Measurements from ENCODE around the gene KRTAP3-2. TPM values are rescaled to one million over a fixed set of nuclear protein-coding genes. Genes with fewer than 3 reads are reported as not detected.

KRTAP3-2 gene
- total RNA-seq, 4 donors from 2014 or later, result not detected

DNA sequence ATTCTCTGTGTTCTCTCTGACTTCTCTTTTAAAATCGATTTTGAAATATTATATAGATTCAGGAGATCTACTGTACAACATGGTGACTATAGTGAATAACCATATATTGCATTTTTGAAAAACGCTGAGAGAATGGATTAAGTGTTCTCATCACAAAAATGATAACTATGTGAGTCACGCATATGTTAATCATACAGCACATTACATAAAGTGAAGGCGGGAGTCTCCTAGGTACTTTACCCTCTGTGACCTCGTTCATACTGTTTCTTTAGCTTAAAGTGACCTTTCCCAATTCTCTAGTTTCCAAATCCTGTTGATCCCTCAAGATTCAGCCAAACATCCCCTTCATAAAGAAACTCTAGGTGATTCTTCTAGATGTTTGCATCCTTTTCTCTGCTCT is 3.1 kb upstream of the KRTAP3-2 start:
- DNase-seq (ENCODE audit: extremely low spot score), result no peak
- 65% methylated on average over 5 of the region's 5 CpGs for WGBS
- H3K4me1 ChIP-seq, result no peaks in the 10 kb centered on the region
- TF ChIP-seq POLR2A (IDR thresholded peaks at IDR 0.05; ENCODE audit: low read depth) (no peak), EP300 (IDR thresholded peaks at IDR 0.05) (no peak), POLR2AphosphoS5 (IDR thresholded peaks at IDR 0.05) (no peak)
- TF ChIP-seq, protein P1, sequence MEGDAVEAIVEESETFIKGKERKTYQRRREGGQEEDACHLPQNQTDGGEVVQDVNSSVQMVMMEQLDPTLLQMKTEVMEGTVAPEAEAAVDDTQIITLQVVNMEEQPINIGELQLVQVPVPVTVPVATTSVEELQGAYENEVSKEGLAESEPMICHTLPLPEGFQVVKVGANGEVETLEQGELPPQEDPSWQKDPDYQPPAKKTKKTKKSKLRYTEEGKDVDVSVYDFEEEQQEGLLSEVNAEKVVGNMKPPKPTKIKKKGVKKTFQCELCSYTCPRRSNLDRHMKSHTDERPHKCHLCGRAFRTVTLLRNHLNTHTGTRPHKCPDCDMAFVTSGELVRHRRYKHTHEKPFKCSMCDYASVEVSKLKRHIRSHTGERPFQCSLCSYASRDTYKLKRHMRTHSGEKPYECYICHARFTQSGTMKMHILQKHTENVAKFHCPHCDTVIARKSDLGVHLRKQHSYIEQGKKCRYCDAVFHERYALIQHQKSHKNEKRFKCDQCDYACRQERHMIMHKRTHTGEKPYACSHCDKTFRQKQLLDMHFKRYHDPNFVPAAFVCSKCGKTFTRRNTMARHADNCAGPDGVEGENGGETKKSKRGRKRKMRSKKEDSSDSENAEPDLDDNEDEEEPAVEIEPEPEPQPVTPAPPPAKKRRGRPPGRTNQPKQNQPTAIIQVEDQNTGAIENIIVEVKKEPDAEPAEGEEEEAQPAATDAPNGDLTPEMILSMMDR (IDR thresholded peaks at IDR 0.05), result no peak
- peaks cover 0 to 7% (median 0%) of the 10 kb centered on the region in 4 donors for H3K27me3 ChIP-seq
- no peaks in the 10 kb centered on the region for H3K9me3 ChIP-seq
- H3K4me3 ChIP-seq, result no peak overlapping the region
- intact Hi-C loops (cut with DNase I), result no loop called here
- no peak overlapping the region for H3K27ac ChIP-seq (replicated peaks in 1 of 4)
- H3K36me3 ChIP-seq, result no peaks in the 10 kb centered on the region

DNA sequence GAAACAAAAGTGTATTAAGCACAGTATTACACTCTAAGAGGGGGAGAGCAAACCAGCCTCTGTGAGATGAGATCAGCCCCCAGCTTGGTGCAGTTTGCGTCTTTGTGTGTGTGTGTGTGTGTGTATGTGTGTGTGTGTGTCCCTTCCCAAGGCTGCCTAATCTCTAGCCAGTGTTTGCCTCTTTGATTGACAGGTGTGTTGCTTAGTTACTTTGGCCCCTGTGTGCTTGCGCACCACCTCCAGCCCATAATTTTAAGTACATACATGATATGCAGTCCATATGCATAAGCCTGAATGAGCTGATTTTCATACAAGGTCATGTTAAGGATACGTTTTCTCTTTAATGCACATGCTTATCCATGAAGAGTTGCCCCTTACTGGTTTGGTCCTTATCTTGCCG is 2.1 kb upstream of the KRTAP3-2 start:
- Histone ChIP-seq H3K27me3 (peaks cover 0 to 12% (median 0%) of the 10 kb centered on the region in 4 donors), H3K36me3 (no peaks in the 10 kb centered on the region), H3K27ac (replicated peaks in 1 of 4) (no peak overlapping the region), H3K4me1 (no peaks in the 10 kb centered on the region), H3K9me3 (no peaks in the 10 kb centered on the region), H3K4me3 (no peak overlapping the region)
- intact Hi-C loops (cut with DNase I), result no loop called here
- DNase-seq (ENCODE audit: extremely low spot score), result no peak
- WGBS, result 85% methylated on average over 4 of the region's 4 CpGs
- TF ChIP-seq EP300 (IDR thresholded peaks at IDR 0.05) (no peak), POLR2AphosphoS5 (IDR thresholded peaks at IDR 0.05) (no peak)
- TF ChIP-seq, protein P1 (IDR thresholded peaks at IDR 0.05), result no peak

DNA sequence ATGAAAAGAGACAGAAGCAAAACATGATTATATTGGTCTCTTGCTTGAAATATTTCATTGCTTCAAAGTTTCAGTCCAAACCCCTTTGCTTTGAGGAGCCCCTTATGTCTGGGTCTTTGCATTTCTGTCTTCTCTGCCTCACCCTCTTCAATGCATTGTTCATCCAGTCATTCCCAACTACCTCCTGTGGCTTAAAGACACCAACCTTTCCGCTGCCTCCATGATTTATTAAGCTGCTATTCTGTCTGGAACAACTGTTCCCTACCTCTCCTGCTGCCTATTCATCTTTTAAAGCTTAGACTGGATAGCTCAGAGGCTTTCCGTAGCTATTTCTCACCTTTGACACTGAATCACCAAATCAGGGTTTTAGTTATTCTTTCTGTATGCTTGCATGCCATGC is 2.3 kb downstream of the KRTAP3-2 start:
- Histone ChIP-seq H3K36me3 (no peaks in the 10 kb centered on the region), H3K27me3 (peaks cover 0 to 12% (median 0%) of the 10 kb centered on the region in 4 donors), H3K9me3 (no peaks in the 10 kb centered on the region), H3K4me1 (no peaks in the 10 kb centered on the region), H3K27ac (replicated peaks in 1 of 4) (no peak overlapping the region), H3K4me3 (no peak overlapping the region)
- WGBS, result 64% methylated on average over 2 of the region's 2 CpGs
- DNase-seq (ENCODE audit: extremely low spot score), result no peak
- intact Hi-C loops (cut with DNase I), result no loop called here
- TF ChIP-seq POLR2A (IDR thresholded peaks at IDR 0.05; ENCODE audit: low read depth) (no peak), POLR2AphosphoS5 (IDR thresholded peaks at IDR 0.05) (no peak), EP300 (IDR thresholded peaks at IDR 0.05) (no peak)
- TF ChIP-seq, protein P1 (IDR thresholded peaks at IDR 0.05), result no peak

DNA sequence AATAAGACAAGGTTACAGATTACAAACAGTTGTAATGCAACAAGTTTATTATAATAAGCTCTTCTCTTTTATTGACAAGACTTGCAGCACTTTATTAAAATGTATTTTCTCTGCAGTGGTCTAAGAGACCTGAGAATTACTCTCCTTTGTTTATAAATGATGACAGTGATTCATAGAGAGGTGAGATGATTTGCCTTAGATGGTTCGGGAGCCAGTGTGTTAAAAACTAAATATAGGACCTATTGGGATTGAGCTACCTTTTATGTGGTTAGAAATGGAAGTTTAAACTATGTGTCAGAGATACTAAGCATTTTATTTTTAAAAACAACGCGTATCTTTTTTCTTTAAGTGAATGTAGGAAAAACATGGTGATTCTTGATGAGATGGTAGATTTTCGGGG is 2.9 kb downstream of the KRTAP3-2 start:
- no peak for DNase-seq (ENCODE audit: extremely low spot score)
- TF ChIP-seq POLR2A (IDR thresholded peaks at IDR 0.05; ENCODE audit: low read depth) (no peak), POLR2AphosphoS5 (IDR thresholded peaks at IDR 0.05) (no peak), EP300 (IDR thresholded peaks at IDR 0.05) (no peak)
- TF ChIP-seq, protein P1 (IDR thresholded peaks at IDR 0.05), result no peak
- Histone ChIP-seq H3K27ac (replicated peaks in 1 of 4) (no peak overlapping the region), H3K4me1 (no peaks in the 10 kb centered on the region), H3K36me3 (no peaks in the 10 kb centered on the region), H3K9me3 (no peaks in the 10 kb centered on the region), H3K27me3 (peaks cover 0 to 12% (median 0%) of the 10 kb centered on the region in 4 donors), H3K4me3 (no peak overlapping the region)
- 56% methylated on average over 4 of the region's 4 CpGs for WGBS
- intact Hi-C loops (cut with DNase I), result no loop called here

DNA sequence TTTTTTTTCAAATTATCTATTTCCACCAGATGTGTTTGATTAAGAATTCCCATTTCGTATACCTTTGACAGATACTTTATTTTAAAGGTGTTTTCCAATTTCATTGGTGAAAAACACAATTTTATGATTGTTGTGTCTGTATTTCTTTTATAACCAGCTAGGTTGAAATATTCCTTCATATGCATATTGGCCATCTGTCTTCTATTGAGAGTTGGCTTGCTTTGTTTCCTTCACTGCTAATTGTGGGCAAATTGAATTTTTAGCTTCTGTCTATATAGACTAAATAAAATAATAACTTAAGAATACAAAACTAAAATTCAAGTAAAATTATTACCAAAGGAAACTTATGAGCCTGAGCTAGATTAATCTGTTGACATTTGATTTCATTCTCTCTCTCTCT is 4.6 kb downstream of the KRTAP3-2 start:
- intact Hi-C loops (cut with DNase I), result no loop called here
- no peaks in the 10 kb centered on the region for H3K36me3 ChIP-seq
- H3K4me1 ChIP-seq, result no peaks in the 10 kb centered on the region
- H3K4me3 ChIP-seq, result no peak overlapping the region
- no peak overlapping the region for H3K27ac ChIP-seq (replicated peaks in 1 of 4)
- no peak for DNase-seq (ENCODE audit: extremely low spot score)
- H3K27me3 ChIP-seq, result peaks cover 0 to 12% (median 2%) of the 10 kb centered on the region in 4 donors
- WGBS, result 82% methylated on average over 1 of the region's 1 CpG
- no peaks in the 10 kb centered on the region for H3K9me3 ChIP-seq
- TF ChIP-seq EP300 (IDR thresholded peaks at IDR 0.05) (no peak), POLR2A (IDR thresholded peaks at IDR 0.05; ENCODE audit: low read depth) (no peak), POLR2AphosphoS5 (IDR thresholded peaks at IDR 0.05) (no peak)
- TF ChIP-seq, protein P1 (IDR thresholded peaks at IDR 0.05), result no peak

Data from esophagus muscularis mucosa (tissue), 4 donors.